ENCODE measurements around the gene FARP1. TPM values are rescaled to one million over a fixed set of nuclear protein-coding genes. Genes with fewer than 3 reads are reported as not detected.

FARP1 gene
- total and polyA plus RNA-seq, 4 experiments from 2014 or later: 0.26 to 1.5 (median 0.42) TPM; not detected in 1

GRCh38 chr13:98291658-98292057, 148.8 kb downstream of the FARP1 start:
- Mint-ChIP-seq H3K9me3 (peaks cover 0 to 3% (median 0%) of the 10 kb centered on the region in 8 donors), H3K27me3 (peaks cover 2 to 4% of the 10 kb centered on the region in 2 donors), H3K4me3 (no peak overlapping the region), H3K4me1 (no peaks in the 10 kb centered on the region), H3K27ac (no peak overlapping the region), H3K36me3 (no peaks in the 10 kb centered on the region)
- H3K27me3 ChIP-seq (ENCODE audit: insufficient read depth, low read length): no peaks in the 10 kb centered on the region
- H3K36me3 ChIP-seq (ENCODE audit: insufficient read depth, low read length): no peaks in the 10 kb centered on the region
- no peak overlapping the region for H3K4me3 ChIP-seq (ENCODE audit: low read length in 2 of 2)
- no peaks in the 10 kb centered on the region for H3K4me1 ChIP-seq (ENCODE audit: insufficient read depth, low read length)
- CTCF ChIA-PET (ENCODE audit: partially characterized antibody): no interaction called here
- H3K27ac ChIP-seq (ENCODE audit: low read depth, low read length): no peak overlapping the region
- no peaks in the 10 kb centered on the region for H3K9me3 ChIP-seq (ENCODE audit: control insufficient read depth in 1 of 2, low read length in 2 of 2)
- no peak for DNase-seq
- POLR2A ChIA-PET (ENCODE audit: partially characterized antibody): no interaction called here
- intact Hi-C loops (cut with micrococcal nuclease): no loop called here

GRCh38 chr13:98293103-98293502, 150.2 kb downstream of the FARP1 start:
- ChIA-PET POLR2A (ENCODE audit: partially characterized antibody) (no interaction called here), CTCF (ENCODE audit: partially characterized antibody) (no interaction called here)
- Mint-ChIP-seq H3K36me3 (no peaks in the 10 kb centered on the region), H3K4me1 (no peaks in the 10 kb centered on the region), H3K27me3 (peaks cover 4 to 6% of the 10 kb centered on the region in 2 donors), H3K4me3 (no peak overlapping the region), H3K9me3 (peaks cover 0 to 3% (median 0%) of the 10 kb centered on the region in 8 donors), H3K27ac (no peak overlapping the region)
- intact Hi-C loops (cut with micrococcal nuclease): no loop called here
- H3K27me3 ChIP-seq (ENCODE audit: insufficient read depth, low read length): no peaks in the 10 kb centered on the region
- H3K9me3 ChIP-seq (ENCODE audit: control insufficient read depth in 1 of 2, low read length in 2 of 2): no peaks in the 10 kb centered on the region
- no peaks in the 10 kb centered on the region for H3K4me1 ChIP-seq (ENCODE audit: insufficient read depth, low read length)
- no peak overlapping the region for H3K27ac ChIP-seq (ENCODE audit: low read depth, low read length)
- no peak for DNase-seq
- H3K4me3 ChIP-seq (ENCODE audit: low read length in 2 of 2): no peak overlapping the region
- H3K36me3 ChIP-seq (ENCODE audit: insufficient read depth, low read length): no peaks in the 10 kb centered on the region

DNA sequence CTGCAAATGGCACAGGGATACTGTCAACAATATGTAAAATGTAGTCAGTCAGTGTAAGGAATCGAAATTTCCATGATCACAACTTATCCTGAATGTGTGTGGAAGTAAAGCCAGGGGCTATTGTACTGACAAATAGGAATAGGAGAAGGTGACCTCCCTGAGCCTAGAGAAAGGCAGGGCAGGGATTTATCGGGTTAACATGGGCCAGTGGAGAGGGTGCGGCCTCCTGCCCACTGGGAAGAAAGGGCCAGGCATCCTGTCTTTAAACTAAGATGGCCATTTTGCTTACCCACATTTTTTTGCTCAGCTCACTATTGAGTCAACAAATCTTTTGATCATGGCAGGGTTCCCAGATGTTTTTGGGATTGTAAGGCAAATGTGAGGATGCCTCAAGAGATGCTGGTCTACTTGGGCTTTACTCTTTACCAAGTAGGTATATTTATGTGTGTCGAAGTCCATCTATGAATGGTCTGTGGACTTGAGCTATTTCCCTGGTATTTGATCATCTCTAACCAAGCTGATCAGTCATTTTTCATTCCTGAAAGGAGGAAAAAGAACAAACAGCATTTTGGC, 150.8 kb downstream of the FARP1 start:
- H3K9me3 ChIP-seq (ENCODE audit: control insufficient read depth in 1 of 2, low read length in 2 of 2): no peaks in the 10 kb centered on the region
- CTCF ChIA-PET (ENCODE audit: partially characterized antibody): no interaction called here
- Mint-ChIP-seq H3K4me3 (no peak overlapping the region), H3K4me1 (no peaks in the 10 kb centered on the region), H3K9me3 (peaks cover 0 to 3% (median 0%) of the 10 kb centered on the region in 8 donors), H3K36me3 (no peaks in the 10 kb centered on the region), H3K27ac (no peak overlapping the region), H3K27me3 (peaks cover 6 to 8% of the 10 kb centered on the region in 2 donors)
- no peaks in the 10 kb centered on the region for H3K36me3 ChIP-seq (ENCODE audit: insufficient read depth, low read length)
- H3K27me3 ChIP-seq (ENCODE audit: insufficient read depth, low read length): no peaks in the 10 kb centered on the region
- no peak overlapping the region for H3K4me3 ChIP-seq (ENCODE audit: low read length in 2 of 2)
- H3K27ac ChIP-seq (ENCODE audit: low read depth, low read length): no peak overlapping the region
- intact Hi-C loops (cut with micrococcal nuclease): no loop called here
- DNase-seq: no peak
- H3K4me1 ChIP-seq (ENCODE audit: insufficient read depth, low read length): no peaks in the 10 kb centered on the region
- POLR2A ChIA-PET (ENCODE audit: partially characterized antibody): no interaction called here

DNA sequence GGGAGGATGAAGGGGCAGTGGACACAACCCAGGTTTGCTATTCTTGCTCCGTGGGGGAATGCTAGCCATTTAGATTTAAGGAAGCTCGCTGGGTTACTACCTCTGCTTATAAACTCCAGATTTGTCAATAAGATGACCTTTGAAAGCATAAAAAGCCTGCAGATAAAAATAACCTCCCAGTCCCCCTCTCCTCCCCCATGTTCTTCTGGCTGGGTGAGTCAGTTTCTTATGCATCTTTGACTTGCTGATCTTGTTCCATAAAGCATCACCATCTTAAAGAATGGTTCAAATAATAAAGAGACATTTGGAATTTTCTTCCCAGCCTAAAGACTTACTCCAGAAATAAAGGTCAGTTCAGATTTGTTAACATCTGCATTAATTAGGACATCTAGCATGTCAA, 152.5 kb downstream of the FARP1 start:
- H3K36me3 Mint-ChIP-seq: no peaks in the 10 kb centered on the region
- Histone ChIP-seq H3K4me3 (ENCODE audit: low read length in 2 of 2) (no peak overlapping the region), H3K36me3 (ENCODE audit: insufficient read depth, low read length) (no peaks in the 10 kb centered on the region), H3K4me1 (ENCODE audit: insufficient read depth, low read length) (no peaks in the 10 kb centered on the region), H3K9me3 (ENCODE audit: control insufficient read depth in 1 of 2, low read length in 2 of 2) (no peaks in the 10 kb centered on the region), H3K27me3 (ENCODE audit: insufficient read depth, low read length) (no peaks in the 10 kb centered on the region), H3K27ac (ENCODE audit: low read depth, low read length) (no peak overlapping the region)
- intact Hi-C loops (cut with micrococcal nuclease): no loop called here
- no peak overlapping the region for H3K27ac Mint-ChIP-seq
- no peaks in the 10 kb centered on the region for H3K4me1 Mint-ChIP-seq
- no peak overlapping the region for H3K4me3 Mint-ChIP-seq
- no peak for DNase-seq
- H3K27me3 Mint-ChIP-seq: peaks cover 6 to 11% of the 10 kb centered on the region in 2 donors
- peaks cover 0 to 3% (median 0%) of the 10 kb centered on the region in 8 donors for H3K9me3 Mint-ChIP-seq
- ChIA-PET CTCF (ENCODE audit: partially characterized antibody) (no interaction called here), POLR2A (ENCODE audit: partially characterized antibody) (no interaction called here)

- peaks cover 8 to 11% of the 10 kb centered on the region in 2 donors for H3K27me3 Mint-ChIP-seq
- Histone ChIP-seq H3K27ac (ENCODE audit: low read depth, low read length) (no peak overlapping the region), H3K27me3 (ENCODE audit: insufficient read depth, low read length) (no peaks in the 10 kb centered on the region), H3K4me1 (ENCODE audit: insufficient read depth, low read length) (no peaks in the 10 kb centered on the region), H3K4me3 (ENCODE audit: low read length in 2 of 2) (no peak overlapping the region), H3K9me3 (ENCODE audit: control insufficient read depth in 1 of 2, low read length in 2 of 2) (no peaks in the 10 kb centered on the region), H3K36me3 (ENCODE audit: insufficient read depth, low read length) (no peaks in the 10 kb centered on the region)
- no peaks in the 10 kb centered on the region for H3K36me3 Mint-ChIP-seq
- DNase-seq: no peak
- no peak overlapping the region for H3K4me3 Mint-ChIP-seq
- POLR2A ChIA-PET (ENCODE audit: partially characterized antibody): no interaction called here
- intact Hi-C loops (cut with micrococcal nuclease): no loop called here
- CTCF ChIA-PET (ENCODE audit: partially characterized antibody): no interaction called here
- peaks cover 0 to 2% (median 0%) of the 10 kb centered on the region in 8 donors for H3K9me3 Mint-ChIP-seq
- no peaks in the 10 kb centered on the region for H3K4me1 Mint-ChIP-seq
- peak overlapping the region in 1 of 7 donors; percentile 24 for H3K27ac Mint-ChIP-seq
Measured at GRCh38 chr13:98297051-98297450, 154.2 kb downstream of the FARP1 start.

- Mint-ChIP-seq H3K4me3 (no peak overlapping the region), H3K27me3 (peaks cover 8 to 14% of the 10 kb centered on the region in 2 donors), H3K4me1 (no peaks in the 10 kb centered on the region), H3K9me3 (peaks cover 0 to under 1% (median 0%) of the 10 kb centered on the region in 8 donors), H3K36me3 (no peaks in the 10 kb centered on the region), H3K27ac (no peak overlapping the region)
- Histone ChIP-seq H3K36me3 (ENCODE audit: insufficient read depth, low read length) (no peaks in the 10 kb centered on the region), H3K4me3 (ENCODE audit: low read length in 2 of 2) (no peak overlapping the region), H3K27ac (ENCODE audit: low read depth, low read length) (no peak overlapping the region), H3K27me3 (ENCODE audit: insufficient read depth, low read length) (no peaks in the 10 kb centered on the region), H3K4me1 (ENCODE audit: insufficient read depth, low read length) (no peaks in the 10 kb centered on the region), H3K9me3 (ENCODE audit: control insufficient read depth in 1 of 2, low read length in 2 of 2) (no peaks in the 10 kb centered on the region)
- ChIA-PET POLR2A (ENCODE audit: partially characterized antibody) (no interaction called here), CTCF (ENCODE audit: partially characterized antibody) (no interaction called here)
- intact Hi-C loops (cut with micrococcal nuclease): no loop called here
- DNase-seq: no peak
Measured at GRCh38 chr13:98297745-98298144, 154.9 kb downstream of the FARP1 start.

DNA sequence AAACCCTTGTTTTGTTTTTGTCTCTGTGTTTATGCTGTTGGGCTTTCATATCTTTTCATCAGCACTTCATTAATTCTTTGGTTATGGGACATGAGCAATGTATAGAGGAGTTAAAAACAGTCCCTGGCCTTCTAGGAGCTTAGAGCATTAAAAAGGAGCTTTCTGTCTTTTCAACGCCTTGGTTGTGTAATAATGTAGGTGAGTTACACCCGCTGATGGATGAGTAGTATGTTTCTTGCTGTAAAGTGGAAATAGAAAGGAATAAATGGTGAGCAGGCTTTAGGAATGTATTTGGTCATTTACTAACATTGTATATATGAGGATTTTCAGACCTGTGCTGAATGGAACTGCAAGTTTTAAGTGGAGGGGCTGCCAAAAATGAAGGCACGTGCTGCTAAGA, 155.7 kb downstream of the FARP1 start:
- intact Hi-C loops (cut with micrococcal nuclease): no loop called here
- H3K27ac ChIP-seq (ENCODE audit: low read depth, low read length): no peak overlapping the region
- DNase-seq: no peak
- no peaks in the 10 kb centered on the region for H3K27me3 ChIP-seq (ENCODE audit: insufficient read depth, low read length)
- no peak overlapping the region for H3K4me3 ChIP-seq (ENCODE audit: low read length in 2 of 2)
- H3K4me1 ChIP-seq (ENCODE audit: insufficient read depth, low read length): no peaks in the 10 kb centered on the region
- peaks cover 8 to 17% of the 10 kb centered on the region in 2 donors for H3K27me3 Mint-ChIP-seq
- H3K9me3 ChIP-seq (ENCODE audit: control insufficient read depth in 1 of 2, low read length in 2 of 2): no peaks in the 10 kb centered on the region
- H3K9me3 Mint-ChIP-seq: no peaks in the 10 kb centered on the region
- H3K4me3 Mint-ChIP-seq: no peak overlapping the region
- CTCF ChIA-PET (ENCODE audit: partially characterized antibody): no interaction called here
- POLR2A ChIA-PET (ENCODE audit: partially characterized antibody): no interaction called here
- no peaks in the 10 kb centered on the region for H3K4me1 Mint-ChIP-seq
- no peaks in the 10 kb centered on the region for H3K36me3 Mint-ChIP-seq
- no peak overlapping the region for H3K27ac Mint-ChIP-seq
- H3K36me3 ChIP-seq (ENCODE audit: insufficient read depth, low read length): no peaks in the 10 kb centered on the region
